ENCODE measurements around the gene IRF3. TPM values are rescaled to one million over a fixed set of nuclear protein-coding genes. Genes with fewer than 3 reads are reported as not detected.

IRF3 gene
- total and polyA plus RNA-seq, 10 of the 15 experiments (the other 5 are each of a cell fraction or from before 2014, with no cell fraction given) = 5.5 to 110 (median 63.4) TPM

DNA sequence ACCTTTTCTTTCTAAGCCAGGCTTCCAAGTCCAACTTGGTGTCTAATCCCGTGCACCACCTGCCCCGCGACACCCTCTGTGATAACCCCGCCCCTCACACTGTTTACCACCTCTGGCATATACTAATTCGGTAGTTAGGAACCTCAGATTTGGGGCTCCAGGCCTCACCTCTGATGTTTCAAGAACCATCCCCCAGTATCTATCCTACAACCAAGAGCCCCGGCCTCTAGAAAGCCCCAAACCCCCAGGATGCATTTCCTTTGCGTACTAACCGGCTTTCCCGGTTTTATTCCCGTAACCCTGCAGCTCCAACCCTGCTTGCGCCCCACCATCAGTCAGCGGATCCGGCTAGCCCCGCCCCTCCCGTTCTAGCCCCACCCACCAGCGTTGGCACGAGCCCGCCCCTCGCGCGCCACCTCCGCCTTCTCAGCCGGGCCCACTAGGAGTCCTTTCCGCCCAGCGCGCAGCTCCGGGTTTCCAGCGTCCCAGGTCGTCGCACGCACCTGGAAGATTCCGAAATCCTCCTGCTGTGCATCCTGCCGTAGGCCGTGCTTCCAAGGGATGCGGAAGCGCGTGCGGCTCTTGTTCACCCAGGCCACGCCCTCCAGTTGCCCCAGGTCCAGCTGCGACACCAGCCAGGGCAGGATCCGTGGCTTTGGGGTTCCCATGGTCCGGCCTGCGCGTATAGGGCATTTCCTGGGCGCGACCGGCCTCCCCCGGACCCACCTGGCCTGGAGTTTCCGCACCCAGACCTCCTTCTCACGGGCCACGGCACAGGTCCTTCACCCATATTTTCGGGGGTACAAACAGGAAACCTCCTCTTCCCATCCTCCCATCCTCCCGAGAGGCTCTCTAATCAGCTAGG lies 1.3 kb downstream of the IRF3 start (continued):
- no peak for TF ChIP-seq CEBPB (IDR thresholded peaks at IDR 0.05; ENCODE audit: borderline replicate concordance in 1 of 2, low read depth in 2 of 2, low read length in 2 of 2)
- peak; percentile 89 for TF ChIP-seq LARP7 (IDR thresholded peaks at IDR 0.05)
- no peak for TF ChIP-seq KAT2A (conservative IDR thresholded peaks at IDR 0.05; ENCODE audit: control insufficient read depth, low read depth, low read length)
- no peak for TF ChIP-seq SIX5 (IDR thresholded peaks at IDR 0.05; ENCODE audit: low read depth, low read length, severe bottlenecking)
- TF ChIP-seq, protein P1, sequence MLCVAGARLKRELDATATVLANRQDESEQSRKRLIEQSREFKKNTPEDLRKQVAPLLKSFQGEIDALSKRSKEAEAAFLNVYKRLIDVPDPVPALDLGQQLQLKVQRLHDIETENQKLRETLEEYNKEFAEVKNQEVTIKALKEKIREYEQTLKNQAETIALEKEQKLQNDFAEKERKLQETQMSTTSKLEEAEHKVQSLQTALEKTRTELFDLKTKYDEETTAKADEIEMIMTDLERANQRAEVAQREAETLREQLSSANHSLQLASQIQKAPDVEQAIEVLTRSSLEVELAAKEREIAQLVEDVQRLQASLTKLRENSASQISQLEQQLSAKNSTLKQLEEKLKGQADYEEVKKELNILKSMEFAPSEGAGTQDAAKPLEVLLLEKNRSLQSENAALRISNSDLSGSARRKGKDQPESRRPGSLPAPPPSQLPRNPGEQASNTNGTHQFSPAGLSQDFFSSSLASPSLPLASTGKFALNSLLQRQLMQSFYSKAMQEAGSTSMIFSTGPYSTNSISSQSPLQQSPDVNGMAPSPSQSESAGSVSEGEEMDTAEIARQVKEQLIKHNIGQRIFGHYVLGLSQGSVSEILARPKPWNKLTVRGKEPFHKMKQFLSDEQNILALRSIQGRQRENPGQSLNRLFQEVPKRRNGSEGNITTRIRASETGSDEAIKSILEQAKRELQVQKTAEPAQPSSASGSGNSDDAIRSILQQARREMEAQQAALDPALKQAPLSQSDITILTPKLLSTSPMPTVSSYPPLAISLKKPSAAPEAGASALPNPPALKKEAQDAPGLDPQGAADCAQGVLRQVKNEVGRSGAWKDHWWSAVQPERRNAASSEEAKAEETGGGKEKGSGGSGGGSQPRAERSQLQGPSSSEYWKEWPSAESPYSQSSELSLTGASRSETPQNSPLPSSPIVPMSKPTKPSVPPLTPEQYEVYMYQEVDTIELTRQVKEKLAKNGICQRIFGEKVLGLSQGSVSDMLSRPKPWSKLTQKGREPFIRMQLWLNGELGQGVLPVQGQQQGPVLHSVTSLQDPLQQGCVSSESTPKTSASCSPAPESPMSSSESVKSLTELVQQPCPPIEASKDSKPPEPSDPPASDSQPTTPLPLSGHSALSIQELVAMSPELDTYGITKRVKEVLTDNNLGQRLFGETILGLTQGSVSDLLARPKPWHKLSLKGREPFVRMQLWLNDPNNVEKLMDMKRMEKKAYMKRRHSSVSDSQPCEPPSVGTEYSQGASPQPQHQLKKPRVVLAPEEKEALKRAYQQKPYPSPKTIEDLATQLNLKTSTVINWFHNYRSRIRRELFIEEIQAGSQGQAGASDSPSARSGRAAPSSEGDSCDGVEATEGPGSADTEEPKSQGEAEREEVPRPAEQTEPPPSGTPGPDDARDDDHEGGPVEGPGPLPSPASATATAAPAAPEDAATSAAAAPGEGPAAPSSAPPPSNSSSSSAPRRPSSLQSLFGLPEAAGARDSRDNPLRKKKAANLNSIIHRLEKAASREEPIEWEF (IDR thresholded peaks at IDR 0.05; ENCODE audit: insufficient replicate concordance, low read depth, low read length) = no peak
- peak; percentile 20; the same call in 1 of the 2 replicates for TF ChIP-seq BACH1 (IDR thresholded peaks at IDR 0.05; ENCODE audit: borderline replicate concordance)
- no peak for TF ChIP-seq HDAC6 (IDR thresholded peaks at IDR 0.05; ENCODE audit: unreplicated experiment)
- TF ChIP-seq WRNIP1 (IDR thresholded peaks at IDR 0.05; ENCODE audit: borderline replicate concordance, low read depth, low read length) = no peak
- no peak for TF ChIP-seq SPI1 (IDR thresholded peaks at IDR 0.05; ENCODE audit: borderline replicate concordance, insufficient read depth, low read depth, low read length)
- TF ChIP-seq, protein P2, sequence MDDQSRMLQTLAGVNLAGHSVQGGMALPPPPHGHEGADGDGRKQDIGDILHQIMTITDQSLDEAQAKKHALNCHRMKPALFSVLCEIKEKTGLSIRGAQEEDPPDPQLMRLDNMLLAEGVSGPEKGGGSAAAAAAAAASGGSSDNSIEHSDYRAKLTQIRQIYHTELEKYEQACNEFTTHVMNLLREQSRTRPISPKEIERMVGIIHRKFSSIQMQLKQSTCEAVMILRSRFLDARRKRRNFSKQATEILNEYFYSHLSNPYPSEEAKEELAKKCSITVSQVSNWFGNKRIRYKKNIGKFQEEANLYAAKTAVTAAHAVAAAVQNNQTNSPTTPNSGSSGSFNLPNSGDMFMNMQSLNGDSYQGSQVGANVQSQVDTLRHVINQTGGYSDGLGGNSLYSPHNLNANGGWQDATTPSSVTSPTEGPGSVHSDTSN (IDR thresholded peaks at IDR 0.05; ENCODE audit: insufficient replicate concordance, low read depth, low read length) = no peak
- TF ChIP-seq RELA (IDR thresholded peaks at IDR 0.05; ENCODE audit: borderline replicate concordance, partially characterized antibody) = no peak
- TF ChIP-seq IKZF1 (conservative IDR thresholded peaks at IDR 0.05) = peak; percentile 68
- TF ChIP-seq GATAD2B (conservative IDR thresholded peaks at IDR 0.05; ENCODE audit: low read depth) = no peak; the same call in 1 of the 2 replicates
- peak; percentile 31; the same call in 1 of the 2 replicates for TF ChIP-seq SMARCA5 (IDR thresholded peaks at IDR 0.05)
- TF ChIP-seq IKZF2 (IDR thresholded peaks at IDR 0.05) = peak in 1 of 2 experiments; percentile 49; a peak in 2 of 4 replicates
- no peak for TF ChIP-seq SUPT20H (IDR thresholded peaks at IDR 0.05; ENCODE audit: borderline replicate concordance, control insufficient read depth, low read depth, low read length)
- TF ChIP-seq POLR2AphosphoS2 (IDR thresholded peaks at IDR 0.05; ENCODE audit: low read depth, low read length) = no peak; the same call in 1 of the 2 replicates
- TF ChIP-seq RFX5 (IDR thresholded peaks at IDR 0.05; ENCODE audit: low read depth, low read length) = no peak
- no peak for TF ChIP-seq ESRRA (IDR thresholded peaks at IDR 0.05; ENCODE audit: low read length)
- no peak for TF ChIP-seq RAD51 (IDR thresholded peaks at IDR 0.05)
- TF ChIP-seq PML (IDR thresholded peaks at IDR 0.05; ENCODE audit: low read length) = no peak
- TF ChIP-seq, protein P3, sequence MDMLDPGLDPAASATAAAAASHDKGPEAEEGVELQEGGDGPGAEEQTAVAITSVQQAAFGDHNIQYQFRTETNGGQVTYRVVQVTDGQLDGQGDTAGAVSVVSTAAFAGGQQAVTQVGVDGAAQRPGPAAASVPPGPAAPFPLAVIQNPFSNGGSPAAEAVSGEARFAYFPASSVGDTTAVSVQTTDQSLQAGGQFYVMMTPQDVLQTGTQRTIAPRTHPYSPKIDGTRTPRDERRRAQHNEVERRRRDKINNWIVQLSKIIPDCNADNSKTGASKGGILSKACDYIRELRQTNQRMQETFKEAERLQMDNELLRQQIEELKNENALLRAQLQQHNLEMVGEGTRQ (IDR thresholded peaks at IDR 0.05; ENCODE audit: borderline replicate concordance, low read depth, low read length) = no peak
- TF ChIP-seq RUNX3 (IDR thresholded peaks at IDR 0.05; ENCODE audit: low read length) = no peak
